ENCODE data around the gene PDSS1. TPM values are rescaled to one million over a fixed set of nuclear protein-coding genes. Genes with fewer than 3 reads are reported as not detected.
A peak's percentile ranks its signal among the peaks of the same experiment; 100 is the strongest.
"Not testable (repeated sequence)": the region's sequence is repeated elsewhere in the genome, so short reads cannot be mapped to it uniquely, and the experiment has no call there.

PDSS1 gene
- 13.0 and 14.8 TPM in 2 replicates for polyA plus RNA-seq
- 9.5 and 14.4 TPM in 2 replicates for polyA minus RNA-seq

DNA sequence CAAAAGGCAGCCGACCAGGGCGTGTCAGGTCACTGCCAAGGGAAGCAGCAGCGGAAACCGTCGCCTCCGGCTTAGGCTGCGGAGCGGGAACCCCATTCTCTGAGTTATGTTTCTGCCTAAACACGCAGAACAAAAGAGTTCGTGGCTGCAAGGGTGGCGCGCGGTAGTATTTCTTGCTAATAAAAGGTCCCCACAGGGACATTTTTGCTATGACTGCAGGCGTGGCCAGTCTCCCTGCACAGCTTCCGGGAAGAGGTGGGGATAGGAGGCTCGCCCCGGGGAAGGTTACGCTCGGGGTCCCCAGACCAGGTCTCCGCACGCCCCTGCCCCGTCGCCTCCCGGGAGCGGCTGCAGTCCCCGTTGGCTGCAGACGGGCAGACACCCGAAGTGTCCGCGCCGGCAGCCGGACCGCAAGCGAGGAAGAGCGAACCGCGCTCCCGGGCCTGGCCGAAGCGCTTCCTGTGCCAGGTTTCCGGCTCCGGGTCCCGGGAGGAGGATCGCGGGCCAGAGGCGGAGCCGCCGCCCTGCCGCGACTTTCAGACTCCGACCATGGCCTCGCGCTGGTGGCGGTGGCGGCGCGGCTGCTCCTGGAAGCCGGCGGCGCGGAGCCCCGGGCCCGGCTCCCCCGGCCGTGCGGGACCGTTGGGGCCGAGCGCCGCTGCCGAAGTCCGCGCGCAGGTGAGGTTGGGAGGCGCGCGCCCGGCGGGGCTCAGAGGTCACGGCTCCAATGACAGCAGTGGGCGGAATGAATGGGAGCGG is at the start of gene PDSS1:
PDSS1 (plus strand) TSS at position 539 of the 759 bp plus-strand sequence; CDS start at position 550, 11 bp downstream.
- Histone ChIP-seq H3K4me2 (ENCODE audit: low read length) (peak within 1 kb of the TSS; percentile 100), H4K20me1 (ENCODE audit: insufficient read depth) (no peaks in the 10 kb centered on the region), H3K9me2 (ENCODE audit: insufficient read depth, low read length) (no peaks in the 10 kb centered on the region), H3K9ac (ENCODE audit: low read length) (peak within 1 kb of the TSS; percentile 88), H3K27ac (ENCODE audit: low read length) (peak within 1 kb of the TSS; percentile 87), H3K9me3 (ENCODE audit: low read length) (no peaks in the 10 kb centered on the region), H3F3A (ENCODE audit: insufficient read depth, low read length, poor library complexity, severe bottlenecking) (no peaks in the 10 kb centered on the region), H3K4me3 (ENCODE audit: low read length) (peak within 1 kb of the TSS; percentile 95), H3K79me2 (replicated peaks; ENCODE audit: insufficient read depth, low read length) (peaks cover 18% of the 10 kb centered on the region), H2AFZ (ENCODE audit: low read depth, low read length) (peak within 1 kb of the TSS; percentile 98), H3K27me3 (ENCODE audit: insufficient read depth, low read depth, low read length) (no peaks in the 10 kb centered on the region), H3K36me3 (ENCODE audit: insufficient read depth, low read length) (no peaks in the 10 kb centered on the region)
- TF ChIP-seq CTCF (IDR thresholded peaks at IDR 0.05; ENCODE audit: poor library complexity, severe bottlenecking) (no peak), TAF1 (IDR thresholded peaks at IDR 0.05; ENCODE audit: low read depth) (no peak), SMC3 (conservative IDR thresholded peaks at IDR 0.05; ENCODE audit: poor library complexity) (no peak), REST (IDR thresholded peaks at IDR 0.05; ENCODE audit: borderline replicate concordance) (peak; percentile 41), RAD21 (conservative IDR thresholded peaks at IDR 0.05) (no peak), MXI1 (conservative IDR thresholded peaks at IDR 0.05; ENCODE audit: poor library complexity, severe bottlenecking) (peak; percentile 96), EZH2 (IDR thresholded peaks at IDR 0.05; ENCODE audit: borderline replicate concordance, insufficient read depth, low read length, poor library complexity, severe bottlenecking) (no peak), EP300 (conservative IDR thresholded peaks at IDR 0.05; ENCODE audit: poor library complexity, severe bottlenecking) (peak; percentile 28), POLR2AphosphoS5 (IDR thresholded peaks at IDR 0.05) (peak; percentile 46)

- H3K4me2 ChIP-seq (ENCODE audit: low read length); H3K27me3 ChIP-seq (ENCODE audit: insufficient read depth, low read depth, low read length); H3K4me3 ChIP-seq (ENCODE audit: low read length); H3K9me2 ChIP-seq (ENCODE audit: insufficient read depth, low read length); H3K79me2 ChIP-seq (replicated peaks; ENCODE audit: insufficient read depth, low read length); H3K9me3 ChIP-seq (ENCODE audit: low read length); H4K20me1 ChIP-seq (ENCODE audit: insufficient read depth); H2AFZ ChIP-seq (ENCODE audit: low read depth, low read length); H3K27ac ChIP-seq (ENCODE audit: low read length); H3F3A ChIP-seq (ENCODE audit: insufficient read depth, low read length, poor library complexity, severe bottlenecking); H3K9ac ChIP-seq (ENCODE audit: low read length); H3K36me3 ChIP-seq (ENCODE audit: insufficient read depth, low read length): not testable (repeated sequence)
These were observed 49.3 kb upstream of the PDSS1 start for GRCh38 chr10:26648245-26648636.
